Measurements from ENCODE around the gene TBL1X.

Gene TBL1X

GRCh38 chrX:9591496-9591895 lies 126.6 kb downstream of the TBL1X start:
- no peak for DNase-seq

- DNase-seq, result no peak
These were observed 128.9 kb downstream of the TBL1X start for GRCh38 chrX:9593756-9594155.

- peak; percentile 62 for DNase-seq
These were observed 130.3 kb downstream of the TBL1X start for GRCh38 chrX:9595174-9595573.

- DNase-seq, result no peak
These were observed 132.0 kb downstream of the TBL1X start for GRCh38 chrX:9596837-9597236.

- peak; percentile 8 for DNase-seq
These were observed 132.6 kb downstream of the TBL1X start for GRCh38 chrX:9597361-9598035.

- no peak for DNase-seq
These were observed 133.5 kb downstream of the TBL1X start for GRCh38 chrX:9598344-9598743.

- no peak for DNase-seq
These were observed 139.5 kb downstream of the TBL1X start for GRCh38 chrX:9604111-9604907.

- no peak for DNase-seq
These were observed 140.0 kb downstream of the TBL1X start for GRCh38 chrX:9604908-9605306.

GRCh38 chrX:9605484-9605883 lies 140.6 kb downstream of the TBL1X start:
- no peak for DNase-seq

- DNase-seq, result no peak
These were observed 142.1 kb downstream of the TBL1X start for GRCh38 chrX:9606971-9607370.

- DNase-seq, result no peak
These were observed 144.6 kb downstream of the TBL1X start for GRCh38 chrX:9609499-9609898.

- no peak for DNase-seq
These were observed 145.1 kb downstream of the TBL1X start for GRCh38 chrX:9609987-9610386.

GRCh38 chrX:9610771-9611392 lies 146.0 kb downstream of the TBL1X start:
- peak; percentile 7 for DNase-seq

- peak; percentile 16 for DNase-seq
These were observed 146.7 kb downstream of the TBL1X start for GRCh38 chrX:9611436-9612145.

- DNase-seq, result no peak
These were observed 147.3 kb downstream of the TBL1X start for GRCh38 chrX:9612146-9612505.

GRCh38 chrX:9614016-9614415 lies 149.2 kb downstream of the TBL1X start:
- peak; percentile 80 for DNase-seq

- DNase-seq, result no peak
These were observed 154.3 kb downstream of the TBL1X start for GRCh38 chrX:9619133-9619532.

GRCh38 chrX:9619581-9619980 lies 154.7 kb downstream of the TBL1X start:
- DNase-seq, result no peak

GRCh38 chrX:9622128-9622527 lies 157.3 kb downstream of the TBL1X start:
- DNase-seq, result no peak

- DNase-seq, result no peak
These were observed 161.5 kb downstream of the TBL1X start for GRCh38 chrX:9626379-9626778.

GRCh38 chrX:9627922-9628321 lies 163.1 kb downstream of the TBL1X start:
- DNase-seq, result peak; percentile 56

GRCh38 chrX:9628779-9629493 lies 164.1 kb downstream of the TBL1X start:
- no peak for DNase-seq

All from fibroblast of skin of back (primary cell).